NB4 (cell line): ENCODE measurements around the gene MRPS31.

Experiments
- CTCF ChIP-seq: IDR thresholded peaks from one replicate; pipeline ENCODE4 v1.5.1; 2012; ENCODE audit warnings: low read depth, low read length
- MAX ChIP-seq: IDR thresholded peaks from 2 replicates; pipeline ENCODE4 v1.6.1; 2011; ENCODE audit warnings: low read depth, low read length
- MYC ChIP-seq: IDR thresholded peaks from 2 replicates; pipeline ENCODE4 v1.6.1; 2011; ENCODE audit warnings: low read depth, low read length
- POLR2A ChIP-seq: IDR thresholded peaks from 2 replicates; pipeline ENCODE4 v1.6.1; 2011; ENCODE audit warnings: mild to moderate bottlenecking; ENCODE audit not compliant: insufficient read length; ENCODE audit errors: extremely low read depth

GRCh38 chr13:40812724-40813445 is 41.9 kb upstream of the MRPS31 start:
- TF ChIP-seq CTCF (no peak), POLR2A (no peak), MYC (no peak), MAX (no peak)
